Glomerular visceral epithelial cell (primary cell): ENCODE results near the gene PSENEN.

ENCODE experiments used
- DNase-seq: peaks from one replicate; pipeline ENCODE4 v3.0.0-alpha.2; 2016; ENCODE audit errors: extremely low spot score

The PSENEN gene

GRCh38 chr19:35773020-35773806 is 27.8 kb downstream of the PSENEN start:
- peak; percentile 75 for DNase-seq

GRCh38 chr19:35774274-35775045 is 29.0 kb downstream of the PSENEN start:
- DNase-seq = no peak

GRCh38 chr19:35775046-35775297 is 29.5 kb downstream of the PSENEN start:
- DNase-seq = no peak

GRCh38 chr19:35775298-35776101 is 30.0 kb downstream of the PSENEN start, which contains the start of gene ARHGAP33:
TSS of gene ARHGAP33 (plus strand) at chr19:35775564. CDS start at chr19:35775659, 95 bp downstream.
- DNase-seq = peak; percentile 98

- no peak for DNase-seq
Observed at GRCh38 chr19:35776102-35776788, 30.8 kb downstream of the PSENEN start.

- no peak for DNase-seq
Observed at GRCh38 chr19:35777086-35777841, 31.8 kb downstream of the PSENEN start.

- no peak for DNase-seq
Observed at GRCh38 chr19:35777961-35778360, 32.5 kb downstream of the PSENEN start.

- no peak for DNase-seq
Observed at GRCh38 chr19:35779033-35779432, 33.6 kb downstream of the PSENEN start.

GRCh38 chr19:35780058-35780457 is 34.6 kb downstream of the PSENEN start:
- DNase-seq = no peak

GRCh38 chr19:35780717-35781116 is 35.3 kb downstream of the PSENEN start:
- DNase-seq = no peak

- DNase-seq = no peak
Observed at GRCh38 chr19:35781650-35782049, 36.2 kb downstream of the PSENEN start.

- DNase-seq = no peak
Observed at GRCh38 chr19:35782589-35782988, 37.1 kb downstream of the PSENEN start.

- no peak for DNase-seq
Observed at GRCh38 chr19:35783469-35784434, 38.3 kb downstream of the PSENEN start.

GRCh38 chr19:35784503-35785338 is 39.3 kb downstream of the PSENEN start:
- DNase-seq = no peak

GRCh38 chr19:35785339-35785627 is 39.8 kb downstream of the PSENEN start:
- DNase-seq = no peak

- DNase-seq = no peak
Observed at GRCh38 chr19:35786299-35787160, 41.1 kb downstream of the PSENEN start.

GRCh38 chr19:35787227-35787799 is 41.9 kb downstream of the PSENEN start:
- DNase-seq = no peak
